Measurements from ENCODE around the gene LRRC9.

- TF ChIP-seq CTCF (IDR thresholded peaks at IDR 0.05) (no peak), EP300 (IDR thresholded peaks at IDR 0.05) (no peak), POLR2AphosphoS5 (IDR thresholded peaks at IDR 0.05) (no peak)
Measured at GRCh38 chr14:59969319-59969718, 49.4 kb downstream of the LRRC9 start.

Data from upper lobe of left lung (tissue), 4 donors.